CD4-positive, CD25-positive, alpha-beta regulatory T cell (primary cell): Measurements from ENCODE around the gene POLR3K. TPM values are rescaled to one million over a fixed set of nuclear protein-coding genes. Genes with fewer than 3 reads are reported as not detected.
A peak's percentile ranks its signal among the peaks of the same experiment; 100 is the strongest.

Source experiments
- ATAC-seq, 2 donors: fragments of 150-1000 bp; cut with Tn5 transposase; one replicate each; pipeline ENCODE4 v1.10.0; 2021; ENCODE audit warnings: low read depth in 2 of 2, moderate number of reproducible peaks in 2 of 2, moderate library complexity in 1 of 2
- DNase-seq, 3 donors: peaks; one replicate each; pipeline versions ENCODE4 v3.0.0 to v3.0.0-alpha.2; 2012 to 2022; ENCODE audit warnings: mixed read lengths in 1 of 3
- H3K27ac ChIP-seq: one replicate; pipeline ENCODE4 v1.7.0; 2013; ENCODE audit warnings: mild to moderate bottlenecking, low read length; ENCODE audit not compliant: insufficient read depth, poor library complexity, severe bottlenecking
- H3K27me3 ChIP-seq: one replicate; pipeline ENCODE4 v1.7.0; 2013; ENCODE audit warnings: low read length; ENCODE audit not compliant: control insufficient read depth, insufficient read depth
- H3K36me3 ChIP-seq: one replicate; pipeline ENCODE4 v1.7.0; 2013; ENCODE audit warnings: mild to moderate bottlenecking, low read length, moderate library complexity; ENCODE audit not compliant: control insufficient read depth, insufficient read depth
- H3K4me1 ChIP-seq: 2 replicates; pipeline ENCODE4 v1.7.0; 2013; ENCODE audit warnings: mild to moderate bottlenecking, low read length; ENCODE audit not compliant: insufficient read depth, control insufficient read depth, poor library complexity, severe bottlenecking
- H3K4me3 ChIP-seq: one replicate; pipeline ENCODE4 v1.7.0; 2013; ENCODE audit warnings: low read depth, mild to moderate bottlenecking, low read length, moderate library complexity
- H3K9me3 ChIP-seq, 2 experiments: 1 replicate in 1 of 2; 2 replicates in 1 of 2; pipeline ENCODE4 v1.7.0; 2013; ENCODE audit warnings: low read length in 2 of 2, mild to moderate bottlenecking in 1 of 2, moderate library complexity in 1 of 2; ENCODE audit not compliant: control insufficient read depth in 2 of 2
- H3K27ac Mint-ChIP-seq, 3 donors: one replicate each; pipeline ENCODE4 v1.8.0; 2020 to 2022; ENCODE audit warnings: mild to moderate bottlenecking in 3 of 3, mixed read lengths in 3 of 3, moderate library complexity in 2 of 3
- H3K27me3 Mint-ChIP-seq: one replicate; pipeline ENCODE4 v1.8.0; 2022; ENCODE audit warnings: mild to moderate bottlenecking, mixed read lengths
- H3K36me3 Mint-ChIP-seq: one replicate; pipeline ENCODE4 v1.8.0; 2020; ENCODE audit warnings: mixed read lengths
- H3K4me1 Mint-ChIP-seq, 4 donors: one replicate each; pipeline ENCODE4 v1.8.0; 2020 to 2022; ENCODE audit warnings: mixed read lengths in 4 of 4, mild to moderate bottlenecking in 1 of 4
- H3K4me3 Mint-ChIP-seq, 4 donors: one replicate each; pipeline ENCODE4 v1.8.0; 2020 to 2022; ENCODE audit warnings: mild to moderate bottlenecking in 4 of 4, mixed read lengths in 4 of 4, moderate library complexity in 3 of 4
- H3K9me3 Mint-ChIP-seq, 7 donors: one replicate each; pipeline ENCODE4 v1.8.0; 2020 to 2022; ENCODE audit warnings: mixed read lengths in 7 of 7, mild to moderate bottlenecking in 3 of 7, moderate library complexity in 2 of 7
- polyA plus RNA-seq, 4 donors: library from polyadenylated mRNA; unstranded; fragments of 300-500 nt; fragmentation: Illumina TruSeq; gene quantifications; one replicate each; pipeline ENCODE4 v1.2.3, GENCODE V29; 2021
- total RNA-seq: library from RNA; stranded (reverse); gene quantifications from one replicate; pipeline ENCODE4 v1.2.3, GENCODE V29; 2022

The POLR3K gene
- total and polyA plus RNA-seq, 5 donors from 2014 or later, result 12.7 to 50.4 (median 47.3) TPM

GRCh38 chr16:92431-93339 is 39.3 kb upstream of the POLR3K start:
- Mint-ChIP-seq H3K27me3 (no peaks in the 10 kb centered on the region), H3K27ac (no peak overlapping the region), H3K4me3 (no peak overlapping the region), H3K4me1 (peaks cover 0 to 12% (median 4%) of the 10 kb centered on the region in 4 donors), H3K9me3 (no peaks in the 10 kb centered on the region), H3K36me3 (peaks cover 3% of the 10 kb centered on the region)
- H3K27me3 ChIP-seq, result no peaks in the 10 kb centered on the region
- peaks cover 2% of the 10 kb centered on the region for H3K36me3 ChIP-seq
- H3K4me1 ChIP-seq, result peaks cover 4% of the 10 kb centered on the region
- H3K9me3 ChIP-seq, result no peaks in the 10 kb centered on the region
- H3K4me3 ChIP-seq, result no peak overlapping the region
- ATAC-seq (no peak), DNase-seq (no peak)
- H3K27ac ChIP-seq, result no peak overlapping the region

DNA sequence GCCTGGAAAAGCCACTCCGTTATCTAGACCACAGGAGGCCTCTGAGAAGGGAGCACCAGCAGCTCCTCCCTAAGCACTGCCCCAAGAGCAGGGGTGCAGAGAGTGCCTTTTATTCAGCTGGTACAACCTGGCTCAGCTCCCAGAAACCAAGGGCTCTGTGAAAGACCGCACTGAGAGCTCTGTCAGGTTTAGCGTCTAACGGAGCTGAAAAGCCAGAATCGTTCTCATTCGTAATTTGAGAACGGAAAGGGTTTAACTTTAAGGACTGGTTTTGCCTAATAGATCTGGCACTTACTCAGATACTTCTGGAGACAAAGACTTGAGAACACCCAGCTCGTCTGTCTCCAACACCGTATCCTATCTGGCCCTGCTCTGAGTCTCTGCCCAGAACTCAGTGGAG is 38.1 kb upstream of the POLR3K start:
- peaks cover 0 to 2% (median under 1%) of the 10 kb centered on the region in 4 donors for H3K4me1 Mint-ChIP-seq

DNA sequence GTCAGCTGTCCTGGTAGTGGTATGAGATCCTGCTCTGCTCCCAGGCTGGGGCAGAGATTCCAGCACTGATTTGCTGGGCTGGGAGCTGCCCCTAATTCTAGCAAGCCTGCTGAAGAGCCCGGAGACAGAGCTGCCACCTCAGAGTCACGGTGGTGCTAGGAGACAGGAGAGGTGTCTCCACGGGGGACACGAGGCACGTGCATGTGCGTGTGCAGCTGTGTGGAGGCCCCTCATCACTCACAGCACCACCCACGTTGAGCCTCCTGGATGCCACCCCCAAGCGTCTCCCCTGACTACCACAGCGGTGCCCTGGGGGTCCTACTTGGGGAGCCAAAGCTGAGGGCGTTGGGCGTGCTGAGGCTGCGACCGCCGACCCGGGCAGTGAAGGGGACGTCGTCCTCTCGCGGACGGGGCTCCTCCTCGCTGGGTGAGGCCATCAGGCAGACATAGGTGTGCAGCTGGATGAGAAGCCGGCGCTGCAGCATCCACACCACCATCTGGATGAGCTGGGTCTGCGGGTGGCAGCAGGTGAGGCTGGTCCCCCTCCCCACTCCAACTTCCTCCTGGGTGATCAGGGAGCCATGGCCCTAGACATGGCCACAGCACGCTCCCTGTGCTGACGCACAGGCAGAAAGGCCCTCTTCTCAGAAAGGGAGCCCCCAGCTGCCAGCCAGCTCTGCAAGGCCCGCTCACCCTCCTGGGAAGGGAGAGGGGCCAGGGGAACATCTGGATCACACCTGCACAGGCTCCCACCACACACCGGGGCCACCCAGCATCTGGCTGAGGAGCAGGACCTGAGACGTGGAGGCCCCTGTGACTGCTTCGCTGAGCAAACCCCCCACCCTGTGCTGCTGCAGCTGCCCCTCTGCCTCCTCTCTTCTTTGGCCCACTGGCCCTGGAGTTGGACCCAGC is 36.2 kb upstream of the POLR3K start:
- H3K27me3 ChIP-seq, result no peaks in the 10 kb centered on the region
- H3K36me3 ChIP-seq, result peaks cover 16% of the 10 kb centered on the region
- H3K27ac Mint-ChIP-seq, result no peak overlapping the region
- H3K27me3 Mint-ChIP-seq, result no peaks in the 10 kb centered on the region
- no peak overlapping the region for H3K4me3 ChIP-seq
- peaks cover 5% of the 10 kb centered on the region for H3K4me1 ChIP-seq
- H3K4me1 Mint-ChIP-seq, result peaks cover 0 to 9% (median 5%) of the 10 kb centered on the region in 4 donors
- H3K36me3 Mint-ChIP-seq, result peaks cover 9% of the 10 kb centered on the region
- H3K9me3 ChIP-seq, result no peaks in the 10 kb centered on the region
- H3K4me3 Mint-ChIP-seq, result peak overlapping the region in 1 of 4 donors; percentile 80
- no peaks in the 10 kb centered on the region for H3K9me3 Mint-ChIP-seq
- no peak for ATAC-seq
- H3K27ac ChIP-seq, result no peak overlapping the region
- DNase-seq, result no peak

More for the DNA sequence above, 38.1 kb upstream of the POLR3K start:
- DNase-seq (no peak), ATAC-seq (no peak)
- Mint-ChIP-seq H3K4me3 (no peak overlapping the region), H3K9me3 (no peaks in the 10 kb centered on the region), H3K27ac (peak overlapping the region in 1 of 3 donors; percentile 55), H3K36me3 (peaks cover 3% of the 10 kb centered on the region), H3K27me3 (no peaks in the 10 kb centered on the region)
- Histone ChIP-seq H3K27ac (no peak overlapping the region), H3K27me3 (no peaks in the 10 kb centered on the region), H3K9me3 (no peaks in the 10 kb centered on the region), H3K36me3 (peaks cover 9% of the 10 kb centered on the region), H3K4me1 (no peaks in the 10 kb centered on the region), H3K4me3 (no peak overlapping the region)

GRCh38 chr16:88613-89012 is 35.2 kb upstream of the POLR3K start:
- Mint-ChIP-seq H3K27ac (no peak overlapping the region), H3K36me3 (peaks cover 15% of the 10 kb centered on the region), H3K27me3 (no peaks in the 10 kb centered on the region), H3K4me3 (no peak overlapping the region), H3K4me1 (peaks cover 0 to 20% (median 13%) of the 10 kb centered on the region in 4 donors), H3K9me3 (no peaks in the 10 kb centered on the region)
- Histone ChIP-seq H3K9me3 (no peaks in the 10 kb centered on the region), H3K4me1 (peaks cover 15% of the 10 kb centered on the region), H3K27ac (no peak overlapping the region), H3K36me3 (peaks cover 16% of the 10 kb centered on the region), H3K4me3 (no peak overlapping the region), H3K27me3 (no peaks in the 10 kb centered on the region)
- no peak for ATAC-seq
- DNase-seq, result no peak

GRCh38 chr16:86483-86952 is 33.1 kb upstream of the POLR3K start:
- H3K36me3 ChIP-seq, result peaks cover 16% of the 10 kb centered on the region
- no peak overlapping the region for H3K4me3 ChIP-seq
- Mint-ChIP-seq H3K36me3 (peaks cover 16% of the 10 kb centered on the region), H3K4me1 (peaks cover 0 to 23% (median 17%) of the 10 kb centered on the region in 4 donors), H3K27ac (no peak overlapping the region), H3K27me3 (no peaks in the 10 kb centered on the region), H3K9me3 (no peaks in the 10 kb centered on the region), H3K4me3 (no peak overlapping the region)
- ATAC-seq, result no peak
- H3K27ac ChIP-seq, result no peak overlapping the region
- H3K27me3 ChIP-seq, result no peaks in the 10 kb centered on the region
- no peaks in the 10 kb centered on the region for H3K9me3 ChIP-seq
- peaks cover 17% of the 10 kb centered on the region for H3K4me1 ChIP-seq
- DNase-seq, result no peak

DNA sequence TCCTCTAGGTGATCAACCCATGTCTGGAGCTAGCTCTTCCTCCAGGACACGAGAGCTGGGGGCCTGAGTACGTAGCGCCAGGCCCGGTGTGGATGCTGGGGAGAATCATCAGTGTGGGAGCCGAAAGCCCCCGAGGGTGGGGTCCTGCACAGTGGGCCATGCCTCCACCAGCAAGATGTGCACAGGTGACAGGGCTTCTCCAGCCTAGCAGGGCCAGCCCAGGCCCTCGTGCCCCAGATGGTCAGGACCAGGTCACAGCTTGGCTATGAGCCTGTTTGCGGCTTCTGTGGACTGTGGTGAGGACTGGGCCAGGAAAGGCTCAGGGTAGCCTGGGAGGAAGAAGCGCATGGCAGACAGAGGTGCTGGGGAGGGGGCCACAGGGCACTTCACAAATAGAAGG is 32.5 kb upstream of the POLR3K start:
- no peaks in the 10 kb centered on the region for H3K9me3 ChIP-seq
- no peak for DNase-seq
- H3K27ac ChIP-seq, result no peak overlapping the region
- Mint-ChIP-seq H3K36me3 (peaks cover 16% of the 10 kb centered on the region), H3K27me3 (no peaks in the 10 kb centered on the region), H3K4me1 (peaks cover 0 to 23% (median 17%) of the 10 kb centered on the region in 4 donors), H3K27ac (peak overlapping the region in 2 of 3 donors; percentile 15 to 63), H3K4me3 (no peak overlapping the region), H3K9me3 (no peaks in the 10 kb centered on the region)
- H3K36me3 ChIP-seq, result peaks cover 16% of the 10 kb centered on the region
- no peaks in the 10 kb centered on the region for H3K27me3 ChIP-seq
- peaks cover 17% of the 10 kb centered on the region for H3K4me1 ChIP-seq
- no peak overlapping the region for H3K4me3 ChIP-seq
- ATAC-seq, result no peak

GRCh38 chr16:85407-85782 is 32.0 kb upstream of the POLR3K start:
- H3K27ac ChIP-seq, result no peak overlapping the region
- peak overlapping the region in 1 of 3 donors; percentile 62 for H3K27ac Mint-ChIP-seq
- peaks cover 17% of the 10 kb centered on the region for H3K4me1 ChIP-seq
- H3K4me1 Mint-ChIP-seq, result peaks cover 0 to 26% (median 17%) of the 10 kb centered on the region in 4 donors
- ATAC-seq (no peak), DNase-seq (no peak)
- H3K9me3 ChIP-seq, result no peaks in the 10 kb centered on the region
- no peaks in the 10 kb centered on the region for H3K9me3 Mint-ChIP-seq
- no peaks in the 10 kb centered on the region for H3K27me3 ChIP-seq
- H3K4me3 Mint-ChIP-seq, result no peak overlapping the region
- H3K27me3 Mint-ChIP-seq, result no peaks in the 10 kb centered on the region
- no peak overlapping the region for H3K4me3 ChIP-seq
- peaks cover 16% of the 10 kb centered on the region for H3K36me3 ChIP-seq
- H3K36me3 Mint-ChIP-seq, result peaks cover 13% of the 10 kb centered on the region
